HG02884 (cell line): ENCODE measurements around the gene CNOT6.

Source experiments
- ATAC-seq: cut with Tn5 transposase; IDR thresholded peaks from one replicate; pipeline ENCODE4 v1.9.1; 2021; ENCODE audit warnings: mild to moderate bottlenecking, moderate library complexity; ENCODE audit not compliant: unreplicated experiment

The CNOT6 gene

DNA sequence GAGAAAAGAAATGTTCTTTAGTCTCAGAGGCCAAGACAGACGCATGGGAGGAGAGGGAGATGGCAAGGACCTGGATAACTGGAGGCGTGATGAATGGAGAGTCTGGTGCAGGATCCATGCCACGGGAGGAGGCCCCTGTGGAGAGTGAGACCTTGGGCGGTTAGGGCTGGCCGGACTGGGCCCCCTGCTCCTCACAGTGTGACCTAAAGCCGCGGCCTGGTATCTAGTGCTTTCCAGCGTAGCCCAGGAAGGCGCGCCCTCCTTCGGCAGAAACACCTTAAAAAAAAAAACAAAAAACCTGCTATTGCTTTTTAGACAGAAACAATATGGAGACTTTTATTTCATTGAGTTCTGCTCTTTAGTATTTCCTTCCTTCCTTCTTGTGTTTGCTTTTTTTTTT, 64.1 kb downstream of the CNOT6 start:
- no peak for ATAC-seq

DNA sequence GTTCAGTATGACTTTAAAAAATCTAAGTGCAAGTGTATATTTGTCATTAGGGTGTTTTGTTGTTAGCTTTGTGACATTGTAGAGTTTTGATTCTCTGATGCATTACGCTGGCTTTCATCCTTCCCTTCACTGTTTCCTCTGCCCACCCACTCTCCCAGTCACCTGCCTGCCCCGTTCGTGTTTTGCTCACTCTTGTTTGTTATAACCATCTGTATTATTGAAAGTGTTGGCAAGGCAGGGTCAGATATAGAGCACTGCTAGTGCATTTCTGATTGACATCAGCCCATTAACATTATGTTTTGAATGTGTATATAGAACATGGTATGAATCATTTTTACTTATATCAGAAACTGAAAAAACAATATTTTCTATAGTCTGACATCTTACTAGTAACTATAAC, 69.8 kb downstream of the CNOT6 start:
- no peak for ATAC-seq

DNA sequence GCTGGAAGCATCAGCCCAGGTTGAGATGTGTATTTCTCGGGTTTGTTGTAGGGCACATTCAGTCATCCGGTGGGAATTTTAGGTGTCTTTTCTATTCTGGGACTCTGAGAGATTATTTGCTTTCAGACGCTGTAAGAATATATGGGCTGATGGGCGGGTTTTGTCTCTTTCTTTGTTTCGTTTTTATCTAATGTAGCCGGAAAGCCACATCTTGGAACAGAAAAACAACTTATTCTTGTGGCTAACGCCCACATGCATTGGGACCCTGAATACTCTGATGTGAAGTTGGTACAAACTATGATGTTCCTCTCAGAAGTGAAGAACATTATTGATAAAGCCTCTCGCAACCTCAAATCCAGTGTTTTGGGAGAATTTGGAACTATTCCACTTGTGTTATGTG, 74.7 kb downstream of the CNOT6 start:
- ATAC-seq = no peak

DNA sequence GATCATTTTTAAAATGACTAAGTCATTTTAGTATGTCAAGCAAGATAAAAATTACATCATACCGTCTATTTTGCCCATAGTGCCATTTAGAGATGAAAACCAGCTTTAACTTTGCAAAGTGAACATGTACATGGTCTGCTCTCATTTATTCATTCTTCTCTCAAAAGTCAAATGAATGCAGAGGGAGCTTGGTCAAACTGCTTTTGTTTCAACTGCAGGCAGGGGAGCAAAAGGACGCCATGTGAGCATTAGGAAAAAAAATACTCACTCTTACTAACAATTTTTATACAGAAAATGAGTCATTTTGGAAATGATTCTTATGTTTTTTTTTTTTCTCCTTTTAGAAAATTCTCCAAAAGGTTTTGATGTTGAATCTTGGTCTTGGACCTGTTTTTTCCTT, 81.4 kb downstream of the CNOT6 start:
- ATAC-seq = no peak

DNA sequence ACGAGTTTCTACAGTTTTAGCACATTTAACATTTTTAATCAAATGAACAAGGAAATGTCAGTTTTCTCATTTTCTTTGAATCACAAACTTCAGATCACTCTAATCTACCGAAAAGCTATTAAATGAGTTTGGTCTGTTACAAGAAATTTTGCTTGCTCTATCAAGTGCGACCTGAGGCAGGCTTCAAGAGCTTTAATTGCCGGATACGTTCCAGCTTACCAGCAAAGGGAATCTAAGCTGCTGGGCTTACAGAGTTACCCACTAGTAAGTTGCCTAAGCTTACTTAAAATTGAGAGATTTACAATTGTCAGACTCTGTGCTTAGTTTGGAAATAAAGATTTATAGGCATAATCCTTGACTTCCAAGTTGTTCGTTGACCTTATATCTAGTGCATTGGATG, 86.5 kb downstream of the CNOT6 start:
- no peak for ATAC-seq

DNA sequence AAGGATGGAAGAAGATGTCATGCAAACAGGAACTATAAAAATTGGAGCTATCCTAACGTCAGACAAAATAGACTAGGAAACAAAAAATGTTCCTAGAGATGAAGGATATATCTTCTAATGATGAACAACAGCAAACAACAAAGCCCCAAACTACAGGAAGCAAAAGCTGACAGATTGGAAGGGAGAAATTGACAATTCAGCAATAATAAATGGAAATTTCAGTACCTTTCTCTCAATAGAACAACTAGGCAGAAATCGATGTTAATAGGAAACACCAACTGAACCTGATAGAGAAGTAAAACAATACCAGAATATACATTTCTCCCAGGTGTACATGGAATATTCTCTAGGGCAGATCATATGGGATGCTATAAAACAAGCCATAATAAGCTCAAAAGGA, 89.6 kb downstream of the CNOT6 start:
- no peak for ATAC-seq

DNA sequence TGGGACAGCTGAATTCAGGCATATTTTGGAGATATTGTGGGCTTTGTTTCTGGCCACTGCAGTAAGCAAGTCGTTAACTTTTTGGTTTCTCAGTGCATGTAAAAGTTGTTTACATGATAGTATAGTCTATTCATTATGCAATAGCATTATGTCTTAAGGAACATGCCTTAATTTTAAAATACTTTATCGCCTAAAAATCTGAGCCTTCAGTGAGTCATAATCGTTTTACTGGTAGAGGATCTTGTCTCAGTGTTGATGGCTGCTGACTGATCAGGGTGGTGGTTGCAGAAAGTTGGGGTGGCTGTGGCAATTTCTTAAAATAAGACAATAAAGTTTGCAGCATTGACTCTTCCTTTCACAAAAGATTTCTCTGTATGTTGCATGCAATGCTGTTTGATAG, 92.0 kb downstream of the CNOT6 start:
- no peak for ATAC-seq

DNA sequence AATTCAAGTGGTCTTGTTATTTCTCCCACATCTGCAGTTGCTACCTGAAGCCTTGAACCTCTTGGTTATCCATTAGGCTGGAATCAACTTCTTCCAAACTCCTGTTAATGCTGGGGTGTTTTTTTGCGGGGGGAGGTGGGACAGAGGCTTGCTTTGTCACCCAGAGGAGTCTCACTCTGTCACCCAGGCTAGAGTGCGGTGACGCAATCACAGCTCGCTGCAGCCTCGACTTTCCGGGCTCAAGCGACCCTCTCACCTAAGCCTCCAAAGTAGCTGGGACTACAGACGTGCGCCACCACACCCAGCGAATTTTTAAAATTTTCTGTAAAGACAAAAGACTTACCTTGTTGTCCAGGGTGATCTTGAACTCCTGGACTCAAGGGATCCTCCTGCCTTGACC, 92.7 kb downstream of the CNOT6 start:
- ATAC-seq = no peak

DNA sequence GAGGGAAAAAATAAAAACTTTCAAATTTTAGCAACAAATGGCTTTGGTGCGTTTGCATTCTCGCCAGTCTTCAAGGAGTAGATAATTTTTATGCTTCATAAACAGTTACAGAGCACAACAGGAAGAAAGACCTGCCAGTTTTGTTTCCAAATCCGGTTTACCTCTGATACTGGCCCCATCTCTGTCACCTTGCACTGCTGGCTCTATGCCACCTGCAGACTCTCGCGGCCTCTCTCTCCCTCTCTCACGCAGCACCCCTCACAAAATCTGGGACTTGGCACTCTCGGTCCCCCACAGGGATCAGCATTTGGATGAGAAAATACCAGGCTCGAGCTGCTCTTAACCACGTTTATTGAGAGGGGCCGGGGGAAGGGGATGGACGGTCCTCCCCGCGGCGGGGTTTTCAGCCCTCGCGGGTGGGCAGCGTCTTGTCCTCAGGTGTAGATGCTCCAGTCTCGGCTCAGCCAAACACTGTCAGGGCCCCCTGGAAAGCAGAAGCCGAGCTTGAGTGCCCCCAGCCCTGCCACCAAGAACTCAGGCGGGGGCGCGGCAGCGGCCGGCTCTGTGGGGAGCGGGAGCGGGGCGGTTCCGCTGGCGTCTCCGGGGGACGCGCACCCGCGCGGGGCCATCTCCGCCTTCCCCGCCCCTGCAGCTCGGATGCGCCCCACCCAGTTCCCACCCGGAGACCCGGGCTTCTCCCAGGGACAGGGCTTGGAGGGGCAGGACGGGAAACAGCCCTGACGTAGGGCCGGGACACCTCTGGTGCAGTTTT, 95.8 kb downstream of the CNOT6 start:
- no peak for ATAC-seq

DNA sequence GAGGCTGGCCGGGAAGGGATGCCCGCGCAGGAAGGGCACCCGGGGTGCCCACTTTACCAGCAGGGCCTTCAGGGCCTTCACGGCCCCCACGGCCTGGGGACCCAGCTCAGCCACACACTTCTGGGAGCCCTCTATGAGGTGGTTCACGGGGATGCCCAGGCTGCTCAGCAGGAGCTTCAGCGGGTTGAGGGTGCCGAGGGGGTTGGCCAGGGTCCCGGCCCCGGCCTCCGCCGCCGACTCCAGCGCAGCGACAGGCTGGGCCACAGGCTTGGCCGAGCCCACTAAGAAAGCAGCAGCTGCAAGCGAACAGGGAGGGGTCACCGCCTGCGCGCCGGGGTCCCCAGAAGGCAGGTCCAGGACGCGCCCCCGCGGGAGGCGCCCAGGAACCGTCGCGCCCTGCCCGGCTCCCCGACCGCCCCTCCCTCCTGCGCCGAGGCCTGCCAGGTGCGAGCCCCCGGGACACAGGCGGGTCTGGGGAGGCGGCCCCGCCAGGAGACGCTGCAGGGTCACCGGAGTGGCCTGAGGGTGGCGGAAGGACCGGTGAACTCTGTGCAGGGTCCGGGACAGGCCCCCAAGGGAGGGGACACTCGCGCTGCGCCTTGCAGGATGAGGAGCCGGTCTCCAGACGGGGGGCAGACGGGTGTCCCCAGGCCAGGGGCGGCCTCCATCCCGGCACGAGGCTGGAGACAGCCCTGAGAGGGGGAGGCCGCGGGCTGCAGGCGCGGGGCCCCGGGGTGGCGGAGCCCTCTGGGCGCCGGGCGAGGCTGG, 96.5 kb downstream of the CNOT6 start:
- ATAC-seq = no peak

DNA sequence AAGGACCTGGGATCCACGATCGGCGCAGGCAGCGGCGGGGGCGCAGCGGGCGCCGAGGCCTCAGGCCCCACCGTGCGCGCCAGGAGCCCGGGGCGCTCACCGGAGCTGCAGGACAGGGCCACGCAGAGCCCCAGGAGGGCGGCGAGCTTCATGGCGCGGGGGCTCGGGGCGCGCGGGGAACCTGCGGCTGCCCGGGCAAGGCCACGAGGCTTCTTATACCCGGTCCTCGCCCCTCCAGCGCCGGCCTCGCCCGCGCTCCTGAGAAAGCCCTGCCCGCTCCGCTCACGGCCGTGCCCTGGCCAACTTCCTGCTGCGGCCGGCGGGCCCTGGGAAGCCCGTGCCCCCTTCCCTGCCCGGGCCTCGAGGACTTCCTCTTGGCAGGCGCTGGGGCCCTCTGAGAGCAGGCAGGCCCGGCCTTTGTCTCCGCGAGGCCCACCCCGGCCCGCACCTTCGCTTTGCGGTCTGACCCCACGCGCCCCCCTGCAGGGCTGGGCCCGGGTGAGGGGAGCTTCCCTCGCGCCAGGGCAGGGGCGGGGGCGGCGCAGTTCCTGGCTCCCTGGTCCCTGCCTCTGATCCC, 97.2 kb downstream of the CNOT6 start, which contains the start of gene SCGB3A1:
SCGB3A1 (minus strand) TSS at position 189 of the 577 bp plus-strand sequence; CDS start at position 152, 37 bp downstream.
- no peak for ATAC-seq

DNA sequence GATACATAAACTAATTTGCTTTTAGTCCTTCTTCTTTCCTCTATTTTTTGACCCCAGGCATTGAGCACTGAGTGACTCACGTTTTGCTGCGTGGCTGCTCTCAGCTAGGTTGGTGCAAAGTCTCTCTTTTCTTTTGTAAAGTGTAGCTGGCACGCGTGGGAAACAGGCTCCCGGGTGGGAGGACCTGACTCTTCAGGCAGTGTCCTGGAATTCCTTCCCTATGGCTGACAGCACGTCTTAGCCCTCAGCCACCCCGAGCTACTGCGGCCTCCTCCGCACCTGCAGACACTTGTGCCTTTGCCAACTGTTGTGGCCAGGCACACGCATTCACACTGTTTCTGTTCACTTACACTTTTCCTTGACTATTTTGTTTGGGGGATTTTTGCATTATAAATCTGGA, 98.0 kb downstream of the CNOT6 start:
- ATAC-seq = no peak

DNA sequence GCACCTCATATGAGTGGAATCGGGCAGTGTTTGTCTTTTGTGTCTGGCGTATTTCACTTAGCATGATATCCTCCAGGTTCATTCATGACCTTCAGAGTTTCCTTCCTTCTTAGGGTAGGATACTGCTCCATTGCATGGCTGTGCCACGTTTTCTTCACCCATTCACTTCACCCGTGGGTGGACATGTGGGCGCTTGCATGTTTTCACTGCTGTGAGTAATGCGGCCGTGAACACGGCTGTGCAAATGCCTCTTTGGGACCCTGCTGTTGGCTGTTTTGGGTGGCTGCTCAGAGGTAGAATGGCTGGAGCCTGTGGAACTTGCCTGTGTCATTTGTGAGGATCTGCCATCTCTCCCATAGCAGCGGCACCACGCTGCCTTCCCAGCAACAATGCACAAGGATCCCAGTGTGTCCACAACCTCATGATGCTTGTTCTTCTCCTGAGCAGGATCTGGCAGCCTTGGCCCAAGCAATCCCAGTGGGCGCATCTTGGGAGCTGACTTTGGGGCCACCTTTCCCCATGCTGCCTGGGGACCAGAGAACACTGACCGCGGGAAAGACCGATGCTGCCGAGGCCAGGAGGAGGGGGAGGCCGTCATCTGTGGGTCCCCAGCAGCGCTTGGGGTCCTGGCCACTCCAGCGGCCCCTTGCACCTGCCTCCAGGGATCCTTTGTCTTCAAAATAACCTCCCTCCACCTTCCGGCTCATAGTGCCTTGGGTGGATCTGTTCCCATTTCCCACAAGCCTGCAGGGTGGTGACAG, 99.4 kb downstream of the CNOT6 start:
- ATAC-seq = no peak

DNA sequence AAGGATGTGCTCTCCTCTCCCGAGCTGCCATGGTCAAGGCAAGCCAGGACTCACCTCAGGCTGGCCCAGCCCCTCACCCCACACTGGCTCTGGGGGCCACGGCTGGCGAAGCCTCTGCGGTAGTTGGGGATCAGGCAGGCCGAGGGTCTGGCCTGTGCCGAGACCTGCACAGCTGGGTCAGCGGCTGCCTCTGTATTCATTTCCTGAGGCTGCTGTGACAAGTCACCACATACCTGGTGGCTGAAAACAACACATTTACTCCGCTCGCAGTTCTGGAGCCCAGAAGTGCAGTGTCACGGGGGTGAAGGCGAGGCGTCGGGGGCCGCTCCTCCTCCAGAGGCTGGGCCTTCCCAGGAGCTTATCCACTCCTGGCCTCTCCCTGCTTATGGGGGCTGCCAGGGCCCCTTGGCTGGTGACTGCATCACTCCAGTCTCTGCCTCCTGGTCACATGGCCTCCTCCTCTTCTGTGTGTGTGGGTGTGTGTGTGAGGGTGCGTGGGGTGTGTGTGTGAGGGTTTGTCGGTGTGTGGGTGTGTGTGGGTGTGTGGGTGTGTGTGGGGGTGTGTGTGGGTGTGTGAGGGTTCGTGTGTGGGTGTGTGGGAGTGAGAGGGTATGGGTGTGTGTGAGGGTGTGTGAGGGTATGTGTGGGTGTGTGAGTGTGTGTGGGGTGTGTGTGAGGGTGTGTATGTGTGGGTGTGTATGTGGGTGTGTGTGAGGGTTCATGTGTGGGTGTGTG, 100.3 kb downstream of the CNOT6 start:
- ATAC-seq = no peak

DNA sequence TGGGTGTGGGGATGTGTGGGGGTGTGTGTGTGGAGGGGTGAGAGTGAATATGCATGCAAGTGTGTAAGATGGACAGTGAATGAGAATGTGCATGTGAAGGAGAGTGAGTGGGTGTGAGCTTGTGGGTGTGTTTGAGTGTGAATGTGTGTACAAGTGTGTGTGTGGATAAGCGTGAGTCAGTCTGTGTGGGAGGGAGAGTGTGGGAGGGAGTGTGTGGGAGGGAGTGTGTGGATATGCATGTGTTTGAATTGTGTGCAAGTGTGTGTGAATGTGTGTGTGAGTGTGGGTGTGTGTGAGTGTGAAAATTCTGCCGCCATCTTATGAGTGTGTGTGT, 100.8 kb downstream of the CNOT6 start:
- ATAC-seq = no peak

DNA sequence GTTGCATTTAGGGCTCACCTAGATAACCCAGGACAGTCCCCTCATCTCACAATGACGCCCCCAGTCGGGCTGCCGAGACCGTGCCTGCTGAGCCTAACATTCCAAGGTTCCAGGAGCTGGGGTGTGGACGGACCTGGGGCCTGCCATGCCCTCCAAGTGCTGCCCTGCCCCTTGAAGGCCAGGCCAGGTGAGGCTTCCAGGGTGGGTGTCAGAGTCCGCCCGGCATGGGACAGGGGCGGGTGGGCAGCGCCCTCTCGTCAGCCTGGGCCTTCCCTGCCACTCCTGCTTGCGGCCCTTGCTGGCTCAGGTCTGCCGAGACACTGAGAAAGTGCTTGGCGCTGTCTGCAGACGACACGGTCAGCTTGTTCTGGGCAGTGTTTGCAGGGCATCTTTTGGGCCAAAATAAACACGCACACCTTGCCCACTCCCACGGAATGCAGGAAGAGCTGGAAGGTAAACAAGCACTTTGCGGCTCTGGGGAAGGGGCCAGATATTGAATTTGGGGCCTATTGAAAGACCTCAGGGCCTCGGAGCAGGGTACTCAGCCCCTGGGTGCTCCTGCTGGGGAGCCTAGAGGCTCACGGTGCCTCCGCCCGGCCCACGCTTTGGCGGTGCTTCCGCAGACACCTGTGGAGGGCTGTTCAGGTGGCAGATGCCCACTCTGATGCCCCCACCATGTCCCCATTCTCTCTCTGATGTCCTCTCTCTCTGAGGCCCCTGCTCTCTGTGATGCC, 101.4 kb downstream of the CNOT6 start:
- ATAC-seq = no peak

DNA sequence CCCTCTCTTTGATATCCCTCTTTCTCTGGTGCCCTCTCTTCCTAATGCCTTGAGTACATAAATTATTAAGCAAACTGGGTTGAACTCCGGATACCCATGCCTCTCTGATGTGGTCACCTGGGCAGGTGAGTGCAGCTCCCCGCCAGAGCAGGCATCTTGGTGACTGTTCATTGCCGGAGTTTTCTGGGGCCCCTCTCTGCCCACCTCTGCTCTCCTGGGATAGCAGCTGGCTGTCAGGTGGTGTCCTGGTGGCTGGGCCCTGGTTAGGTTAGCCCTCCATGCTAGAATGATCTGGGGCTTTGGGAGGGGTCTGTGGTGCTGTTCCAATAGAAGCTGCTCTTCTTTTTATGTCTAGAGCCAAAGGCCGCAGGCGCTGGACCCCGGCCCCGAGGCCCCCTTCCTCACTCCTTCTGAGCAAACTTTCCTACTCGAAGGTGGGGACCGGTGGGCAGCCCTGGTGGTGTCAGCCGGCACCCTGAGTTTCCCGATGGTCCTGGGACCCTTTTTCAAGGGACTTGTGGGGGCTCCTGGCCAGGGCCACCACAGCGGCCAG, 102.0 kb downstream of the CNOT6 start:
- no peak for ATAC-seq

DNA sequence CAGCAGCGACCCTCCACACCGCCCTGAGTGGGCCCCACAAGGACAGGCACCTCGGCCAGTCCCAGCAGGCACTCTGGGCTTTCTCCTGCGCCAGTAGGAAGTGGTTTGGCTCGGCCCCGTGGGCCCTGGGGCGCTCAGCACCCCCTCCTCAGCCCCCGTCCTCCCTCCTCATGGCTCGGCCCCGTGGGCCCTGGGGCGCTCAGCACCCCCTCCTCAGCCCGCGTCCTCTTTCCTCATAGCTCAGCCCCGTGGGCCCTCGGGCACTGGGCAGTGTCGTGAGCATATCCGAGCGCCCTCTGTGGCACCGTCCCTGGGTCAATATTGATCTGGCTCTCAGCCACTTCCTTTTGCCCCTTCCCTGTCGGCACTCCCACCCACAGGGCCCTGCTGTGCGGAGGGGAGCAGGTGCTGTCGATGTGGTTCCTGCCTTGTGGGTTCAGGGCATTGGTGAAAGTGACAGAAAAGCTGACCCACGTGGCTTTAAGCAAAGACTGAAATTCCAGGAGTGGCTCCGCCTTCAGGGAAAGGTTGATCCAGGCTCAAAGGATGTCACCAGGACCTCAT, 102.6 kb downstream of the CNOT6 start:
- no peak for ATAC-seq

DNA sequence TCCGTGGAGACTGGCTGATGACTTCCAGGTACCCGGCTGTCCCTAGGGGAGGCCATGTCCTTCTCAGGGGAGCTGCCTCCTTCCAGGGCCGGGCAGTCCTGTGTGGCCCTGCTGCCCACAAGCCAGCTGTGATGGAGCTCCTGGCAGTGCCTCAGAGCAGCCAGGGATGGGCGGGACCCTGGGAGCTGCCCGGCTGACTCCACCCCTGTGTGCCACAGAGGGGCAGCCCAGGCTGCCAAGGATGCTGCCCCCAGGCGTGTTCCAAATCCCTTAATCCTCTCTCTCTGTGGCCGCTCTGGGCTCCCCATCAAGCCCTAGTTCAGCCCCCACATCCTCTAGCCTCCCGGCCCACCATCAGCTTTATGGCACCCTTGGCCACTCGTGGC, 104.1 kb downstream of the CNOT6 start:
- no peak for ATAC-seq
